GM23338 (cell line): ENCODE results near the gene FOXP1.

Experiments
- CREB1 ChIP-seq: fragments of 250-450 bp; sonication (Bioruptor Pico); IDR thresholded peaks from 2 replicates; pipeline ENCODE4 v1.5.0; 2020; ENCODE audit warnings: low read depth, mild to moderate bottlenecking, moderate library complexity
- CTCF ChIP-seq, 2 experiments: fragments of 200-600 bp in 1 of 2; sonication (generic) in 1 of 2; conservative IDR thresholded peaks; 2 replicates each; pipeline versions ENCODE4 v1.5.1 to v1.6.1; 2016 to 2017; ENCODE audit warnings: antibody characterized with exemption in 2 of 2, low read depth in 2 of 2, mild to moderate bottlenecking in 2 of 2, moderate library complexity in 1 of 2
- EZH2 ChIP-seq: fragments of 200-600 bp; sonication (generic); IDR thresholded peaks from one replicate; pipeline ENCODE4 v1.8.0; 2017; ENCODE audit warnings: antibody characterized with exemption, mild to moderate bottlenecking, low read depth; ENCODE audit not compliant: unreplicated experiment
- EZH2phosphoT487 ChIP-seq: fragments of 200-600 bp; sonication (generic); IDR thresholded peaks from one replicate; pipeline ENCODE4 v1.8.1; 2018; ENCODE audit warnings: antibody characterized with exemption; ENCODE audit not compliant: unreplicated experiment
- JUNB ChIP-seq: IDR thresholded peaks from one replicate; pipeline ENCODE4 v1.6.1; 2016; ENCODE audit warnings: antibody characterized with exemption; ENCODE audit not compliant: unreplicated experiment
- POLR2AphosphoS5 ChIP-seq: IDR thresholded peaks from 2 replicates; pipeline ENCODE4 v1.6.1; 2016; ENCODE audit warnings: antibody characterized with exemption, low read depth
- STAT1 ChIP-seq: IDR thresholded peaks from one replicate; pipeline ENCODE4 v1.6.1; 2016; ENCODE audit warnings: antibody characterized with exemption; ENCODE audit not compliant: unreplicated experiment

- TF ChIP-seq CTCF (conservative IDR thresholded peaks at IDR 0.05; ENCODE audit: low read depth in 2 of 2) (no peak), JUNB (no peak), STAT1 (no peak), EZH2 (no peak), POLR2AphosphoS5 (no peak), CREB1 (CRISPR knock-in tag) (no peak), EZH2phosphoT487 (no peak)
Measured at GRCh38 chr3:71499227-71499876, 84.2 kb downstream of the FOXP1 start.
